HEK293 (cell line): ENCODE data around the gene SPNS2.
A peak's percentile ranks its signal among the peaks of the same experiment; 100 is the strongest.

Experiments used
- CTCF ChIA-PET: fragments of 350-600 bp; formaldehyde crosslinking; extraction: SDS; loops from one replicate; lab custom pipeline; 2021; ENCODE audit warnings: antibody characterized with exemption; lab: Yijun Ruan, JAX
- POLR2A ChIA-PET: fragments of 300-600 bp; formaldehyde crosslinking; extraction: SDS; loops from one replicate; lab custom pipeline; 2020; ENCODE audit warnings: antibody characterized with exemption, inconsistent platforms; lab: Yijun Ruan, JAX
- H3K27ac ChIP-seq: fragments of 200-500 bp; sonication (Bioruptor generic); 2 replicates; pipeline ENCODE4 v1.5.1; 2014; ENCODE audit warnings: low read depth, low read length, control low read depth, inconsistent platforms; ENCODE audit errors: extremely low read depth
- H3K36me3 ChIP-seq, 2 experiments: fragments of 200-500 bp in 1 of 2; sonication (Bioruptor generic) in 1 of 2; 1 replicate in 1 of 2; 2 replicates in 1 of 2; pipeline ENCODE4 v1.5.1; 2014 to 2017; ENCODE audit warnings: inconsistent platforms in 2 of 2, low read length in 2 of 2; ENCODE audit not compliant: control insufficient read depth in 2 of 2, insufficient read depth in 1 of 2
- H3K4me1 ChIP-seq: fragments of 200-500 bp; sonication (Bioruptor generic); 2 replicates; pipeline ENCODE4 v1.5.1; 2014; ENCODE audit warnings: mild to moderate bottlenecking, low read length, inconsistent platforms; ENCODE audit not compliant: control insufficient read depth, insufficient read depth
- H3K4me3 ChIP-seq: 2 replicates; pipeline ENCODE4 v1.5.1; 2011; ENCODE audit warnings: low read depth, mild to moderate bottlenecking, control low read depth, low read length, moderate library complexity
- H3K9me3 ChIP-seq: fragments of 200-500 bp; sonication (Bioruptor generic); 2 replicates; pipeline ENCODE4 v1.5.1; 2014; ENCODE audit warnings: low read depth, low read length, inconsistent platforms; ENCODE audit not compliant: control insufficient read depth, insufficient read depth
- GLIS1 ChIP-seq: fragments of 450-650 bp; formaldehyde crosslinking; IDR thresholded peaks from 2 replicates; pipeline ENCODE4 v1.5.1; 2016; ENCODE audit warnings: missing biosample characterization, missing genetic modification characterization
- SP7 ChIP-seq: fragments of 450-650 bp; formaldehyde crosslinking; IDR thresholded peaks from 2 replicates; pipeline ENCODE4 v1.5.1; 2016; ENCODE audit warnings: missing biosample characterization, missing genetic modification characterization
- ZBTB1 ChIP-seq: fragments of 450-650 bp; formaldehyde crosslinking; IDR thresholded peaks from 2 replicates; pipeline ENCODE4 v1.5.1; 2016; ENCODE audit warnings: missing biosample characterization, missing genetic modification characterization
- ZBTB11 ChIP-seq: fragments of 450-650 bp; formaldehyde crosslinking; conservative IDR thresholded peaks from 2 replicates; pipeline ENCODE4 v1.5.1; 2016; ENCODE audit warnings: low read depth, missing biosample characterization, missing genetic modification characterization
- ZBTB7A ChIP-seq: fragments of 450-650 bp; formaldehyde crosslinking; IDR thresholded peaks from 2 replicates; pipeline ENCODE4 v1.5.1; 2016; ENCODE audit warnings: low read depth, missing biosample characterization, missing genetic modification characterization
- ZNF239 ChIP-seq: fragments of 450-650 bp; formaldehyde crosslinking; IDR thresholded peaks from 2 replicates; pipeline ENCODE4 v1.5.1; 2016; ENCODE audit warnings: missing biosample characterization, missing genetic modification characterization
- ZNF398 ChIP-seq: fragments of 450-650 bp; formaldehyde crosslinking; IDR thresholded peaks from 2 replicates; pipeline ENCODE4 v1.5.1; 2017; ENCODE audit warnings: missing biosample characterization, missing genetic modification characterization
- ZNF664 ChIP-seq: fragments of 450-650 bp; formaldehyde crosslinking; IDR thresholded peaks from 2 replicates; pipeline ENCODE4 v1.5.1; 2016; ENCODE audit warnings: missing biosample characterization, missing genetic modification characterization
- ZNF768 ChIP-seq: fragments of 450-650 bp; formaldehyde crosslinking; IDR thresholded peaks from 2 replicates; pipeline ENCODE4 v1.5.1; 2018; ENCODE audit warnings: missing biosample characterization, mild to moderate bottlenecking, missing genetic modification characterization
- TF ChIP-seq, protein P1 (sequence below): fragments of 450-650 bp; formaldehyde crosslinking; IDR thresholded peaks from 2 replicates; pipeline ENCODE4 v1.5.1; 2017; ENCODE audit warnings: missing biosample characterization, mild to moderate bottlenecking, missing genetic modification characterization, moderate library complexity

SPNS2 gene

GRCh38 chr17:4480929-4481898 lies 17.5 kb upstream of the SPNS2 start (continued):
- TF ChIP-seq ZBTB11 (tag by site-specific recombination): no peak
- TF ChIP-seq ZNF664 (tag by site-specific recombination): no peak

- no peaks in the 10 kb centered on the region for H3K4me1 ChIP-seq
- H3K9me3 ChIP-seq: no peaks in the 10 kb centered on the region
- ChIA-PET POLR2A (no interaction called here), CTCF (interaction anchor here (0.6 to 0.8 kb wide), 4 partner anchors 8 to 166 kb away, joined by 3 read pairs; no protein-coding TSS in a partner anchor)
- TF ChIP-seq ZNF398 (tag by site-specific recombination) (peak; percentile 45; the same call in 1 of the 2 replicates), ZNF239 (no peak)
- no peak overlapping the region for H3K4me3 ChIP-seq
- H3K36me3 ChIP-seq: no peaks in the 10 kb centered on the region
- no peak overlapping the region for H3K27ac ChIP-seq
Observed at GRCh38 chr17:4482338-4483011, 16.2 kb upstream of the SPNS2 start.

GRCh38 chr17:4483012-4483840 lies 15.5 kb upstream of the SPNS2 start:
- POLR2A ChIA-PET: no interaction called here
- H3K4me3 ChIP-seq: no peak overlapping the region
- H3K9me3 ChIP-seq: no peaks in the 10 kb centered on the region
- H3K4me1 ChIP-seq: no peaks in the 10 kb centered on the region
- H3K36me3 ChIP-seq: no peaks in the 10 kb centered on the region
- TF ChIP-seq ZNF768 (tag by site-specific recombination): no peak
- peak; percentile 78 for TF ChIP-seq GLIS1 (tag by site-specific recombination)
- TF ChIP-seq SP7 (tag by site-specific recombination): peak; percentile 64; the same call in 1 of the 2 replicates
- TF ChIP-seq ZBTB7A (tag by site-specific recombination): no peak
- TF ChIP-seq, protein P1, sequence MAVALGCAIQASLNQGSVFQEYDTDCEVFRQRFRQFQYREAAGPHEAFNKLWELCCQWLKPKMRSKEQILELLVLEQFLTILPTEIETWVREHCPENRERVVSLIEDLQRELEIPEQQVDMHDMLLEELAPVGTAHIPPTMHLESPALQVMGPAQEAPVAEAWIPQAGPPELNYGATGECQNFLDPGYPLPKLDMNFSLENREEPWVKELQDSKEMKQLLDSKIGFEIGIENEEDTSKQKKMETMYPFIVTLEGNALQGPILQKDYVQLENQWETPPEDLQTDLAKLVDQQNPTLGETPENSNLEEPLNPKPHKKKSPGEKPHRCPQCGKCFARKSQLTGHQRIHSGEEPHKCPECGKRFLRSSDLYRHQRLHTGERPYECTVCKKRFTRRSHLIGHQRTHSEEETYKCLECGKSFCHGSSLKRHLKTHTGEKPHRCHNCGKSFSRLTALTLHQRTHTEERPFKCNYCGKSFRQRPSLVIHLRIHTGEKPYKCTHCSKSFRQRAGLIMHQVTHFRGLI (tag by site-specific recombination): no peak
- no peak for TF ChIP-seq ZBTB1 (tag by site-specific recombination)
- CTCF ChIA-PET: interaction anchor here (0.6 to 0.8 kb wide), 3 partner anchors 8 to 165 kb away, joined by 3 read pairs; no protein-coding TSS in a partner anchor
- no peak overlapping the region for H3K27ac ChIP-seq
